DND-41 (cell line): ENCODE data around the gene CDC37L1.
"Not testable (repeated sequence)": the region's sequence is repeated elsewhere in the genome, so short reads cannot be mapped to it uniquely, and the experiment has no call there.

ENCODE experiments used
- ATAC-seq: fragments of 200-7000 bp; cut with Tn5 transposase; 3 replicates; pipeline ENCODE4 v1.9.1; 2021; ENCODE audit warnings: low read depth; ENCODE audit not compliant: insufficient read depth
- DNase-seq: peaks from one replicate; pipeline ENCODE4 v3.0.0-alpha.2; 2020
- H2AFZ ChIP-seq: 2 replicates; pipeline ENCODE4 v1.6.0; 2012; ENCODE audit warnings: low read depth, low read length
- H3K27ac ChIP-seq: 2 replicates; pipeline ENCODE4 v1.5.1; 2012; ENCODE audit warnings: low read length, inconsistent platforms
- H3K27me3 ChIP-seq: fragments of 200-600 bp; sonication (generic); 2 replicates; pipeline ENCODE4 v1.6.0; 2012; ENCODE audit warnings: low read length, mild to moderate bottlenecking, inconsistent platforms; ENCODE audit not compliant: insufficient read depth, poor library complexity
- H3K36me3 ChIP-seq: 2 replicates; pipeline ENCODE4 v1.5.1; 2012; ENCODE audit warnings: low read length, inconsistent platforms; ENCODE audit not compliant: insufficient read depth
- H3K4me1 ChIP-seq: 2 replicates; pipeline ENCODE4 v1.5.1; 2012; ENCODE audit warnings: mild to moderate bottlenecking, low read length; ENCODE audit not compliant: insufficient read depth
- H3K4me2 ChIP-seq: 2 replicates; pipeline ENCODE4 v1.6.0; 2012; ENCODE audit warnings: mild to moderate bottlenecking, moderate library complexity, low read length, inconsistent platforms; ENCODE audit not compliant: insufficient read depth
- H3K4me3 ChIP-seq, 2 experiments: fragments of 200-600 bp in 1 of 2; shearing (Covaris generic) in 1 of 2; 2 replicates each; pipeline ENCODE4 v1.5.1; 2012 to 2016; ENCODE audit warnings: inconsistent platforms in 2 of 2, low read length in 2 of 2, mild to moderate bottlenecking in 2 of 2, low read depth in 1 of 2, moderate library complexity in 1 of 2
- H3K79me2 ChIP-seq: 2 replicates; pipeline ENCODE4 v1.6.0; 2012; ENCODE audit warnings: low read length, inconsistent platforms; ENCODE audit not compliant: insufficient read depth
- H3K9ac ChIP-seq: 2 replicates; pipeline ENCODE4 v1.6.0; 2012; ENCODE audit warnings: low read depth, mild to moderate bottlenecking, inconsistent platforms, low read length, moderate library complexity
- H3K9me3 ChIP-seq: 2 replicates; pipeline ENCODE4 v1.5.1; 2012; ENCODE audit warnings: low read length, moderate library complexity, mild to moderate bottlenecking, inconsistent platforms; ENCODE audit not compliant: insufficient read depth, severe bottlenecking
- H4K20me1 ChIP-seq: 2 replicates; pipeline ENCODE4 v1.6.0; 2012; ENCODE audit warnings: low read length; ENCODE audit not compliant: insufficient read depth
- EZH2 ChIP-seq: IDR thresholded peaks from 3 replicates; pipeline ENCODE4 v1.6.1; 2012; ENCODE audit warnings: borderline replicate concordance, low read depth, mild to moderate bottlenecking, moderate library complexity, low read length, inconsistent platforms; ENCODE audit not compliant: severe bottlenecking
- TF ChIP-seq, protein P1 (sequence below): IDR thresholded peaks from 2 replicates; pipeline ENCODE4 v1.5.1; 2012; ENCODE audit warnings: borderline replicate concordance, low read length, moderate library complexity, mild to moderate bottlenecking; ENCODE audit not compliant: poor library complexity, severe bottlenecking; ENCODE audit errors: extremely low read depth

The CDC37L1 gene

DNA sequence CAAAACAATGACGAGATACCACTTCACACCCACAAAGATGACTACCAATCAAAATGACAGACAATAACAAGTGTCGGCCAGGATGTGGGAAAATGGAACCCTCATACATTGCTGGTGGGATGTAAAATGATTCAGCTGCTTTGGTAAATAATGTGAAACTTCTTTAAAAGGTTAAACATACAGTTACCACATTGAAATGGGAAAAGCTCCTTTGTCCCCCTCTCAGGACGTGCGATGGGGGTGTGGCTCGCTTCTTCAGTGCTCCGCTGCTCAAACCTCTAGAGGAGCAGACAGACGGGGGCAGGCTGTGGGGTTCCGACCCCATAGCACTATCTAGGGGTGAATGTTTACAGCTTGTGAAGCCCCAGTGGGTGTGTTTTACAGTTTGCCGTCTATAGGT is 25.3 kb upstream of the CDC37L1 start:
- ATAC-seq (no peak), DNase-seq (no peak)
- H3K36me3 ChIP-seq, result no peaks in the 10 kb centered on the region
- no peak overlapping the region for H2AFZ ChIP-seq
- no peaks in the 10 kb centered on the region for H3K27me3 ChIP-seq
- no peaks in the 10 kb centered on the region for H3K79me2 ChIP-seq
- H3K9ac ChIP-seq, result no peak overlapping the region
- no peak overlapping the region for H3K4me3 ChIP-seq
- no peaks in the 10 kb centered on the region for H4K20me1 ChIP-seq
- no peaks in the 10 kb centered on the region for H3K4me1 ChIP-seq
- no peaks in the 10 kb centered on the region for H3K9me3 ChIP-seq
- no peak overlapping the region for H3K4me2 ChIP-seq
- TF ChIP-seq, protein P1, sequence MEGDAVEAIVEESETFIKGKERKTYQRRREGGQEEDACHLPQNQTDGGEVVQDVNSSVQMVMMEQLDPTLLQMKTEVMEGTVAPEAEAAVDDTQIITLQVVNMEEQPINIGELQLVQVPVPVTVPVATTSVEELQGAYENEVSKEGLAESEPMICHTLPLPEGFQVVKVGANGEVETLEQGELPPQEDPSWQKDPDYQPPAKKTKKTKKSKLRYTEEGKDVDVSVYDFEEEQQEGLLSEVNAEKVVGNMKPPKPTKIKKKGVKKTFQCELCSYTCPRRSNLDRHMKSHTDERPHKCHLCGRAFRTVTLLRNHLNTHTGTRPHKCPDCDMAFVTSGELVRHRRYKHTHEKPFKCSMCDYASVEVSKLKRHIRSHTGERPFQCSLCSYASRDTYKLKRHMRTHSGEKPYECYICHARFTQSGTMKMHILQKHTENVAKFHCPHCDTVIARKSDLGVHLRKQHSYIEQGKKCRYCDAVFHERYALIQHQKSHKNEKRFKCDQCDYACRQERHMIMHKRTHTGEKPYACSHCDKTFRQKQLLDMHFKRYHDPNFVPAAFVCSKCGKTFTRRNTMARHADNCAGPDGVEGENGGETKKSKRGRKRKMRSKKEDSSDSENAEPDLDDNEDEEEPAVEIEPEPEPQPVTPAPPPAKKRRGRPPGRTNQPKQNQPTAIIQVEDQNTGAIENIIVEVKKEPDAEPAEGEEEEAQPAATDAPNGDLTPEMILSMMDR, result no peak
- no peak for TF ChIP-seq EZH2
- H3K27ac ChIP-seq, result no peak overlapping the region

- H3K4me3 ChIP-seq, result no peak overlapping the region
- no peaks in the 10 kb centered on the region for H4K20me1 ChIP-seq
- ATAC-seq (no peak), DNase-seq (no peak)
- H2AFZ ChIP-seq, result no peak overlapping the region
- no peaks in the 10 kb centered on the region for H3K79me2 ChIP-seq
- TF ChIP-seq EZH2, result no peak
- TF ChIP-seq, protein P1, result no peak
- H3K9me3 ChIP-seq, result no peaks in the 10 kb centered on the region
- H3K4me1 ChIP-seq, result no peaks in the 10 kb centered on the region
- no peak overlapping the region for H3K9ac ChIP-seq
- H3K27me3 ChIP-seq, result no peaks in the 10 kb centered on the region
- H3K27ac ChIP-seq, result no peak overlapping the region
- no peaks in the 10 kb centered on the region for H3K36me3 ChIP-seq
- H3K4me2 ChIP-seq, result no peak overlapping the region
Measured at GRCh38 chr9:4654538-4654937, 24.8 kb upstream of the CDC37L1 start.

- H3K27me3 ChIP-seq, H4K20me1 ChIP-seq, ATAC-seq, H3K9ac ChIP-seq, H3K4me2 ChIP-seq, H3K4me1 ChIP-seq, H3K79me2 ChIP-seq, H3K27ac ChIP-seq, H3K36me3 ChIP-seq, DNase-seq, H2AFZ ChIP-seq, H3K4me3 ChIP-seq, H3K9me3 ChIP-seq: not testable (repeated sequence)
Measured at GRCh38 chr9:4656196-4656595, 23.2 kb upstream of the CDC37L1 start.

- Histone ChIP-seq H3K36me3 (no peaks in the 10 kb centered on the region), H3K4me3 (no peak overlapping the region), H3K27ac (no peak overlapping the region), H4K20me1 (no peaks in the 10 kb centered on the region), H2AFZ (no peak overlapping the region), H3K27me3 (no peaks in the 10 kb centered on the region), H3K9me3 (no peaks in the 10 kb centered on the region), H3K79me2 (no peaks in the 10 kb centered on the region), H3K4me1 (peaks cover 6% of the 10 kb centered on the region), H3K4me2 (no peak overlapping the region), H3K9ac (no peak overlapping the region)
- DNase-seq, result no peak
- TF ChIP-seq EZH2, result no peak
- TF ChIP-seq, protein P1, result no peak
- no peak for ATAC-seq
Measured at GRCh38 chr9:4656621-4657020, 22.7 kb upstream of the CDC37L1 start.
